Peyer's patch (tissue), 4 donors: Measurements from ENCODE around the gene ZBTB7A.

Source experiments
- POLR2A ChIP-seq, 2 donors: fragments of 450-650 bp; IDR thresholded peaks; one replicate each; pipeline ENCODE4 v1.5.1; 2017; ENCODE audit warnings: antibody characterized with exemption in 2 of 2, mild to moderate bottlenecking in 2 of 2, moderate library complexity in 2 of 2
- TF ChIP-seq, protein P1 (sequence below), 6 experiments: fragments of 450-650 bp in 4 of 6; fragments of 200-600 bp in 2 of 6; sonication (generic) in 1 of 6; IDR thresholded peaks; one replicate each; pipeline ENCODE4 v1.5.1; 2017 to 2019; ENCODE audit warnings: antibody characterized with exemption in 6 of 6, mild to moderate bottlenecking in 3 of 6, moderate library complexity in 1 of 6

DNA sequence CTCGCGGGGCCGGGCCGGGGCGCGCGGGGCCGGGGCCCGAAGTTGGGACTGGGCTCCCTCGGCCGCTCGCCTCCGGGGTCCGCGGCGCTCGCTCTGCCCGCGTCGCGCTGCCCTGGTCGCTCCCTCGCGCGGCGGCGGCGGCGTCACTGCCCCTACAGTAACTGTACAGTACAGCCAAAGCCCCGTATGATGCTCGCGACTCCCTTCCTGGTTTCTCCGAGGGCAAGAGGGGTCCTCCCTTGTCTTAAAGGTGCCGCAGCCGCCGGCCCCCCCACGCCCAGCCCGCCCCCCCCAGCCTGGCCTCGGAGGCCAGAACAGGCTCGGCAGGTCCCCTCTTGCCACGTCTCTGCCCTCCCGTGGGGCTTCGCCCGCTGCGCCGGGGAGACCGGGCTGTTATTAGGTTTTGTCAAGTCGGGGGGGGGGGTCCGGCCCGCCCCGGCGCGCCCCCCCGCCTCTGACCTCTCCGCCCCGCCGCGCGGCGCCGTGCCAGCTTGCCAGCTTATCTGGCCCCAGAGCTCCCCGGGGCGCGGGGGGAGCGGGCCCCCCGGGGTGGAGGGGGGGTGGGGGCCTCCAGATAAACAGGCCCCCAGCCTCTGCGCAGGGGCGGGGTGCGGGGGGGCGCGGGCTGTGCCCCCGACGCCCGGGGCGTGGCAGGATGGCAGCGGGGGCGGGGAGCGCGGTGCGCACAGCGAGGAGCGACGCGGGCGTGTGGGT lies at the start of gene ZBTB7A:
- TF ChIP-seq, protein P1, sequence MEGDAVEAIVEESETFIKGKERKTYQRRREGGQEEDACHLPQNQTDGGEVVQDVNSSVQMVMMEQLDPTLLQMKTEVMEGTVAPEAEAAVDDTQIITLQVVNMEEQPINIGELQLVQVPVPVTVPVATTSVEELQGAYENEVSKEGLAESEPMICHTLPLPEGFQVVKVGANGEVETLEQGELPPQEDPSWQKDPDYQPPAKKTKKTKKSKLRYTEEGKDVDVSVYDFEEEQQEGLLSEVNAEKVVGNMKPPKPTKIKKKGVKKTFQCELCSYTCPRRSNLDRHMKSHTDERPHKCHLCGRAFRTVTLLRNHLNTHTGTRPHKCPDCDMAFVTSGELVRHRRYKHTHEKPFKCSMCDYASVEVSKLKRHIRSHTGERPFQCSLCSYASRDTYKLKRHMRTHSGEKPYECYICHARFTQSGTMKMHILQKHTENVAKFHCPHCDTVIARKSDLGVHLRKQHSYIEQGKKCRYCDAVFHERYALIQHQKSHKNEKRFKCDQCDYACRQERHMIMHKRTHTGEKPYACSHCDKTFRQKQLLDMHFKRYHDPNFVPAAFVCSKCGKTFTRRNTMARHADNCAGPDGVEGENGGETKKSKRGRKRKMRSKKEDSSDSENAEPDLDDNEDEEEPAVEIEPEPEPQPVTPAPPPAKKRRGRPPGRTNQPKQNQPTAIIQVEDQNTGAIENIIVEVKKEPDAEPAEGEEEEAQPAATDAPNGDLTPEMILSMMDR (IDR thresholded peaks at IDR 0.05), result no peak
- peak; percentile 63 to 66 for TF ChIP-seq POLR2A (IDR thresholded peaks at IDR 0.05)
